ENCODE data around the gene AMPD3. TPM values are rescaled to one million over a fixed set of nuclear protein-coding genes. Genes with fewer than 3 reads are reported as not detected.
"Not testable (repeated sequence)": the region's sequence is repeated elsewhere in the genome, so short reads cannot be mapped to it uniquely, and the experiment has no call there.

Gene AMPD3
- total RNA-seq, 1 experiment from 2014 or later: 1.3 TPM

DNA sequence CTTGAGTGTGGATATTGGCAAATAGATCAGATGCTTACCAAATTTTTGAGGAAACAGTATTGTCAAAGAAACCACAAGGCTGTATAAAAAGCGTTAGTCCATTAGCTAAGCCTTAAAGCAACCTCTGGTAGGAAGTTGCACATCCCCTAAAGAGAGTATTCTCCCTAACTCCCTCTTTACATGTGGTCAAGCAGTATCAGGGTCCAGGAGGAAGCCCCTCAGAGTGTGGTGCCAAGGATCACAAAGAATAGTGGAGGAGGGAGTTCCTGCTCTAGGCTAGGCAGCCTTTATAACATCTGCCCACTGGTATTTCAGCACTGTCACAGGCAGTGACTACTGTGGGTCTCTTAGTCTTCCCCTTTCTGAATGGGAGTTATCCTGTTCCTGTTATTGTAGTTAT, 18.8 kb upstream of the AMPD3 start:
- no peak for DNase-seq (ENCODE audit: extremely low read depth, low read depth)

DNA sequence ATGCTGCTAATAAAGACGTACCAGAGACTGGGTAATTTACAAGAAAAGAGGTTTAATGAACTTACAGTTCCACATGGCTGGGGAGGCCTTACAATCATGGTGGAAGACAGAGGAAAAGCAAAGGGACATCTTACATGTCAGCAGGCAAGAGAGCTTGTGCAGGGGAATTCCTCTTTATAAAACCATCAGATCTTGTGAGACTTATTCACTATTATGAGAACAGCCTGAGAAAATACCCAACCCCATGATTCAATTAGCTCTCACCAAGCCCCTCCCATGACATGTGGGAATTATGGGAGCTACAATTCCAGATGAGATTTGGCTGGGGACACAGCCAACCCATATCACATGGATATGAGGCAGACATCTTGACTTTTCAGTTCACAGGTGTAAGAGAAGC, 18.4 kb upstream of the AMPD3 start:
- not testable (repeated sequence) for DNase-seq (ENCODE audit: extremely low read depth, low read depth)

DNA sequence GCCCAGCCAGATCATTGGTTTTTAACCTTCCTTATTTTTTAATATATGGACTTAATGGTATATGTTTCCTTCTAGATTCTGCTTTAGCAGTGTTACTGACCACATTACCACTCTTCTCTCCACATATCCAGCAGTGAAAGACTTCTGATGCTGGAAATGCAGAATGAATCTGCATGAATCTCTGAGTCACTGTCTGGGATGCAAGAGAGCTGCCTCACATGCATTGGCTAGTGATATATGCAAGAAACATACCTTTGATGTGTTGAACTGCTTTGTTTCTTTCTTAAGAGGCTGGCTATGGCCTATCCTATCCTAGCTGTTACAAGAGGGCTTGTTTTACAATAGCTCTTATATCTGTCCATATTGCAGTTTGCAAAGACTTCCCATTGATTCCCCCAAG, 16.6 kb upstream of the AMPD3 start:
- DNase-seq (ENCODE audit: extremely low read depth, low read depth): no peak

DNA sequence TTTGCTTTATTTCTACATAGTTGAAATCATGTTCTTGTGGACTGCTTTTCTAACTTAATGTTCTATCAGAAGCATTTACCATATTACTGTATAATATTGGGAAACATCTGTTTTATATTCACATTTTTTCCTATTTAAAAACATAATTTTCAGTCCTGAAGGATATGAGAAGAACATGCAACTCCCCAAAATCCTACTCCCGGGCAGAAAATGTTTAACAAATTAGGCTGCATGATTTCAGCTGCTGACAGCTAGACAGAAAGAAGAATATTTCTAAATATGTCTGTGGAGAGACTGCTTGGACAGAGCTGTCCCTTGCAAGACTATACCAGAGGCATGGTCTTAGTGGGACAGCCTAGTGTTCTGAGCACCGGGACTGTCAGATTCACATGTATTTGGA, 15.7 kb upstream of the AMPD3 start:
- no peak for DNase-seq (ENCODE audit: extremely low read depth, low read depth)

DNA sequence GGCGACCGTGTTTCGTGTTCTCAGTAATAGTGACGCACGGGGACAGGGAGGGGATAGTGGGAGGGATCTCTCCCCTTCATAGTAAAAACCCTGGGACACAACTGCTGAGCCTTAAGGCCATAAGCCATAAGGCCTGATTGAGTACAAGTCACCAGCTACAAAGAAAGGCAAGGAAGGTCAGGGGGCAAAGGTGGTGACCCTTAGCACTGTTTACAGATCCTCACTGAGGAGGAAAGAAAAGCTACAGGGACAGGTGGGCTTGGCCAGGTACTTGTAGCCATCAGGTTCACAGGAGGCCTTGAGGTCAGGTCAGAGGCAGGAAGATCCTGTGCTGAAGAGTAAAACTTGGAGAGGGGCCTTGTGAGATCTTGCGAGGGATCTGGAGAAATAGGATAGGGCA, 15.1 kb upstream of the AMPD3 start:
- DNase-seq (ENCODE audit: extremely low read depth, low read depth): no peak

DNA sequence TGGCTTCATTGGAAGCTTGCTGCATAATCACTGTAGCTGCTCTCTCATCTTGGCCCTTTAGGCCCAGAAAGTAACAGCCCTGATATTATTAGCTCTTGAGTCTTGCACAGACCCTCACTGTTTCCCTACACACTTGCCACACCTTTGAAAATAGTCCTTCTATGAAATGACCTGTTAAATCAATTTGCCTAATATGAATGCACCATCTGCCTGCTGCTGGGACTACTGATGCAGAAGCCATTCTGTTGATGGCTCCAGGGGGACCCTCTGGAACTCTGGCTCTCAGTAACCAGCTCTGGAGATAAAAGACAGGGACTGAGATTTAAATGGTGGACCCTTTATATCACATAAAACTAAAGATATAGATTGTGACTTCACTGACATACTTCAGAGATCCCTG, 14.7 kb upstream of the AMPD3 start:
- DNase-seq (ENCODE audit: extremely low read depth, low read depth): no peak

DNA sequence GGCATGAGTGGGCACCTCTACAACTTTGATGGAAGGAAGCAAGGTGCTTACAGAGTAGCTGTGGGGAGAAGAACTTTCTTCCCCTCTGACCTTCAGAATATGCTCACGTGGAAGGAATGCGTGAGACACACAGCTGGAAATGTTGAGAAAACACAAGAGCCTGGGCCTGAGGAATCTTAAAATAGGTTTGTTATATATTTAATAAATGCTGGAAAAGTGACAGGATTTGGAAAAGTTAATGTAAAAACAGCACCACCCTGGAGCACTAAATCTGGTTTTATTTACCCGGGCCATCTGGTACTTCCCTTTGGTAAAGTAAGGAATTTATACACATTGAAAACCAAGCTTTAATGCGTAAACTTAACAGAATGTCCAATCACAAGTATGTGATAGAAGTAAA, 14.0 kb upstream of the AMPD3 start:
- no peak for DNase-seq (ENCODE audit: extremely low read depth, low read depth)

DNA sequence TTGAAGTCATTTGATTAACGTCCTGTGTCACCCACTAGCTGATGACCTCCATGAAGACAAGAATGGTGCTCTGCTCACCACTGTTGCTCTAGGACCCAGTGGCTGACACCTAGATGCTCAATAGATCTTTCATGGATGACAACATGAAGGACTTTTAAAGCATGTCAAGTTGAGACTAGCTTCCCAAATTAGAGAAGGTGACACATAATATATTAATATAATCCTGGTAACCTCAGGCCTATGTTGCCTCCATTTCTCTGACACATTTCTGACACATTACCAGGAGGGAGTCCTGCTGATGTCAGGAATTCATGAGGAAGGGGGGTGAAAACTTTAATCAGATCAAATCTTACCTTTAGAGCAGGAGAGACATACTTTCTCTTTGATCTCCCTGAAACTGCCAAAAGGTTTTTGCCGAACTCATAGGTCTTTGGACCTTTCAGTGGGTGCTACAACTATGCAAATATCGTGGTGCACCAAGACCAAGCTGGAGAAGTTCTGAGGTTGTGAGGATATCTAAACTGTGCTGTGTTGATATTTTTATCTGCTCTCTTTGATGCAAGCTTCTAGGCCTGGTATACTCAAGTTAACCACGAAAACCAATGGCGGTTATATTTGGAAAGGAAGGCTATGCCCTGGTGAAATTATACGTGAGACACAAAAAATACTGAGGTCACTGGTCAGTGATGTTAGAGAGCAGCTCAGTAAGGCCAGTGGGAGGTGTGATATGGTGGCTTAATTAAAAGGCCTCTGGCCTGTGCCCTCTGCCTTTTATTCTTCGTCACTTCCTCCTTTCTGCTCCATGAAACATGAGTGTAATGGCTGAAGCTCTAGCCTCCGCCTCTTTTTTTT, 13.2 kb upstream of the AMPD3 start:
- DNase-seq (ENCODE audit: extremely low read depth, low read depth): no peak

DNA sequence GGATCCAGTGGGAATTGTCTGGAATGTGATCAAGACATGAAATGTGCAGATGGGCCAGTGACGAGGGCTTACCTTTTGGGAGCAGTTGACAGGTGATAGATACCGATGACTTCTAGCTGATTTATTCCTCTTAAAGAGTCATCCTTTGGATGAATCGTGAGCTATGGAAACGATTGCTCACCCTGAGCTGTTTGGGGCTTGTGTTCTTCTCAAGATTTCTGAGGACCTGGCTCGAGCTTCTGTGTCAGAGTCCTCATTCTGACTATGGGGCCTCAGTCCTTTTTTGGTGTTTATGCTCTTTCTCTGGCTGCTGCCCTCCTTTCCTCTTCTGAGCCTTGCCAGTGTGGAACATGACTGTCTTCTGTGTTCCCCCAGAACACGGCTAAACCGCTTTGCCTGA, 11.9 kb upstream of the AMPD3 start:
- no peak for DNase-seq (ENCODE audit: extremely low read depth, low read depth)

DNA sequence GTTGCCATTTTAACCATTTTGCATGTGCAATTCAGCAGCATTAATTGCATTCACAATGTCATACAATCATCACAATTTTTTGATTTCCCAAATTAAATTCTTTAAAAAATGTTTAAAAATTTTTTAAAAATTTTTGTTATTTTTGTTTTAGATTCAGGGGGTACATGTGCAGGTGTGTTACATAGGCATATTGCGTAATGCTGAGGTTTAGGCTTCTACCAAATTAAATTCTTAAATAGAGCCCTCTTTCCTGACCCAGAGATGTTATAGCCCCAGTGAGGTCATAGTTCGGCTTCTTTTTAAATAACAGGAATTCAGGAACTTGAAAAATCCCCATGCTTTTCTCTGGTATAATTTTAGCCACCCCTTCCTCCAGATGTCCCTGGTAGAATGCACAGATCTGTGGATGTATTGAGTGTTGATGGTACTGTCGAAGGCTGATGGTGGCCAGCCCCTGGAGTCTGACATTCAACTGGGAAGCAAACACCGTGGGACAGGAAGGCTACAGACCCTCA, 11.3 kb upstream of the AMPD3 start:
- no peak for DNase-seq (ENCODE audit: extremely low read depth, low read depth)

DNA sequence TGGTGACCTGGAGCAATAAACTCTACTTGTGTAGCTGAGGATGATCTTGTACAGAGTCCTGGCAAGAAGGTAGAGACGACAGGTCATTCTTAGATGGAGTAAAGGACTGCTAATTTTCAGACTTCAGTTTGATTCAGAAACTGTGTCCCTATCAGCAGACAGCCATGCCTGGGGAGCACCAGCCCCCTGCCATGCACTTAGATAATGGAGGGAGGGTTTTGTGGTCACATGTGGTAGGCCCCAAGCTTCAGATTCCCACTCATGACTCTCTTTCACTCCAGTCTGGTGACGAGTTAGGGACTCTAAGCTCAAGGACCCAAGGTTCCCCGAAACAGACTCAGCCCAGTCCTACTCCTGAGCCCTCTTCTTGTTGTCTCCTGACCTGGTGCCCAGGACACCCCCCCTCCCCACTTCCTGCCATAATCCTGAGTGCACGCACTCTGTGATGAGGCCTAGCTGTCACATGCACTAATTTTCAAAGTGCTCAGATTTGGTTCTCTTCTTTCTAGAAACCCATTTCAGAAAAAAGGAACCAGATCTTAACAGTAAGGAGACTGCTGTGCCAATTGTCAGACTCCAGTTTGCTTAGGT, 10.2 kb upstream of the AMPD3 start:
- no peak for DNase-seq (ENCODE audit: extremely low read depth, low read depth)

DNA sequence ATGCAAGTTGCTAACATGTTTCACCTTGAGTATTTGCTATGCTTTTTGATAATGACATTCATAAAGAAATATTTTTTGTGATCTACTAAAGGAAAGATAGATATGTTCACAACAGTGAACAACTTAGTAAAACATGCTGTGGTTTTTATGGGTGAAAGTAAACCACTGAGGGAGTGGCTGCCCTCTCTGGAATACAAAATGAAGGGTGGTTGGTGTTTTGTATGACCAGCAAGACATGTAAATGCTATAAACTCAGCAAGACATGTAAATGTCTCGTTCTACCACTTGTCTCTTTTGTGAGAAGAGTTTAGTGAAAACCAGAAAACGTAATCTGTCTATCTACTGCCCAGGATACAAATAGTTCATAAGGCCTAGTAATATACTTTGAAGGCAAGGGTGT, 7.6 kb upstream of the AMPD3 start:
- DNase-seq (ENCODE audit: extremely low read depth, low read depth): no peak

DNA sequence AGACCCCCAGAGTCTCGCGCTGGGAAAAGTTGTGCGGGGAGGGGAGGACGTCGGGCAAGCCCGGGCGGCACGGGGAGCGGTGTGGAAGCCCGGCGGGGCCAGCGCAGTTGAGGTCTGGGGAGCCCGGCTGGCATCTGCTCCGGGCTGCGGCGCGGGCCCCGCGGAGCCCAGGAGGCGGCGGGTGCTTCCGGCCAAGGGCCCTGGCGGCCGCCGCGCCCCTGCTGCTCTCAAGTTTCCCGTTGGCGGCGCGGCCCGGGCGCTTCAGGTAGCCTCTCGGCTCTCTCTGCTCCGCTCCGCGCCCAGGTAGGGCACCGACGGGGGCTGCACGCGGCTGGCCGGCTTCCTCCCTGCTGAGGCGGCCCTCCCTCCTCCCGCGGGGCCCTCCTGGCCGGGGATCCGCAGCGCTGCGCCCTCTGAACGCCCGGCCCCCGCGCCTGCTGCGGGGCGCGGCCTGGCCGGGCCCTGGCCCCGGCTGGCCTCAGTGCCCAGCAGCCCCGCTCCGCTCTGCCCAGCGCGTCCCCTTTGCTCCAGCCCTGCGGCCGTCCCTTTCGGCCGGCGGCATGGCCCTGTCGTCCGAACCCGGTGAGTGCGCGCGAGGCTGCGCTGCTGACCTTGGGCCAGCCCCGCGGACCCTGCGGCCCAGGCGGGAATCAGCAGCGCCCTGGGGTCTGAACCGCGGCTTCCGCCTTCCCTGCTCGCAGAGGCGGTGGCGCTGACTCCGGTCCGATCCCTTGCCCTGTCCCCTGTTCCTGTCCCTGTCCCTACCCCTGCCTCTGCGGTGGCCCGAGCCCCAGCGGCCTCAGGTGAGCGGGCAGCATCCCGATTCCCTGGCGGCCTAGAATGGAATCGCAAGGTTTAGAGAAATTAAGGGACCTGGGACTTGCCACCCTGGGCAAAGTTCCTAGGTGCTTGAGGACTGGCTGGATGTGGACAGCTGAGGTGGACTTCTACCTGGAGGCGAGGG, 4.3 kb upstream of the AMPD3 start:
- DNase-seq (ENCODE audit: extremely low read depth, low read depth): no peak

DNA sequence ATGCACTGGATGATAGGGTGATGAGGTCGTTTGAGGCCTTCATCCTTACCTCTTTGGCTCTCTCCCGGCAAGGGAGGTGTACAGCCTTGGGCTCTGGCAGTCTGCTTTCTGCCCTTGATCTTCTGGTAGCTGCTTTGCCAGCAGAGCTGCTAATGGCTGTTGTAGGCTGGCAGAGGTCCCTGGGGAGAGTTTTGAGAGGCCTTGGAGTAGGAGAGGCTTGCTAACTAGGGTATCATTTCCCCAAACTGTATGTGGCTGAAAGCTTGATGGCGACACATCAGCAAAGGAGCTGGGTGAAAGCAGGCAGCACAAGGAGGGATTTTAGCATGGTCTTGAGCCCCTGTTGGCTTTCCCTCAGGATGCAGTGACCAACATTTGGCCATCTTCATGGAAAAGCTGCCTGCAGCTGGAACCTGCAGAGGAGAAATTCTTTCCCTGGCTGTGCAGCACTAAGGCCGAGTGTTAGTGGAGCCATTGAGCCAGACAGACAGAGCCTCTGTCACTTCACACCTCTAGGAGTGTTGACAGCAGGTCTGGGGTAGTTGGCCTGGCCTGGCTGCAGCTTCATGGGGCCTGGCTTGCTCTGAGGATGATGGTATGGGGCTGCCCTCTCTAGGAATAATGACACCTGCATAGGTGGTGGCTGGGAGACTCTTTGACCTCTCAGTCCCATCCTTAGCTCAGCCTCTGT, 3.5 kb upstream of the AMPD3 start:
- DNase-seq (ENCODE audit: extremely low read depth, low read depth): no peak

DNA sequence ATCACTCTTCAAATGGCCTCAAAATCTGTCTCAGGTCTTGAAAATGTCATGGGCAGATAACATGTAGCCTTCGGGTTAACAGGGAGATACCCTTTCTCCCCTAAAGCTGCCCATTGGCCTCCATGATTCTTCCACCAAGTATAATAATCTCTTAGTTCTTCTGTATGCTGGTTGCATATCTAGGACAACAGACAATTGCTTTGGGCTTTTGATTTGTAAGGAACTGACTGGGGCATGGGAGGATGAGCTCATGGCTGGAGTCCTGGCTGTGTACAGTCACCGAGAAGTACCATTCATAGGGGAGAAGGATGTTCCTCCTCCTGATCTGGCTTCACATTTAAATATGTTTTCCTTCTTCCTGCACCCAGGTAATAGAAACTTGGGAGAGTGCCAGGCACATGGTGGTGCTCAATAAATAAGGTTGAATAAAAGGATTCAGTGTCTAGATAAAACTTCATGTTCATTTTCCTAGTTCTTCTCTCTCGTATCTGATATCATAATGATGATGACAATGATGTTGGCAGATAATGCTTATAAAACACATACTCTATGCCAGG, 2.8 kb upstream of the AMPD3 start:
- DNase-seq (ENCODE audit: extremely low read depth, low read depth): no peak

DNA sequence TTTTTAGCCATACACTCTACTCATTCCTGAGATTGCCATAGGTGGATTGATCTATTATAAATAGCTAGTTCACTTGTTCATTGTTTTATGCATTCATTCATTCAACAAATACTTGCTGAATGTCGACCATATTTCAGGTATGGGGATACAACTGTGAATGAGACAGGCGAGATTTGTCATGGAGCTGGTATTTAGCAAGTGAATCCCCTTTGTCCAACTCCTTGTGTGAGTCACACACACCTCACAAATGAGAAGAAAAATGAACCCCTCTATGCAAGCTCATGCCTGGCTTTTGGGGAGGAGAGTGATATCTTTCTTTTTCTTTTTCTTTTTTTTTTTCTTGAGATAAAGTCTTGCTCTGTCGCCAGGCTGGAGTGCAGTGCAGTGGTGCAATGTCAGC, 1.8 kb upstream of the AMPD3 start:
- no peak for DNase-seq (ENCODE audit: extremely low read depth, low read depth)

DNA sequence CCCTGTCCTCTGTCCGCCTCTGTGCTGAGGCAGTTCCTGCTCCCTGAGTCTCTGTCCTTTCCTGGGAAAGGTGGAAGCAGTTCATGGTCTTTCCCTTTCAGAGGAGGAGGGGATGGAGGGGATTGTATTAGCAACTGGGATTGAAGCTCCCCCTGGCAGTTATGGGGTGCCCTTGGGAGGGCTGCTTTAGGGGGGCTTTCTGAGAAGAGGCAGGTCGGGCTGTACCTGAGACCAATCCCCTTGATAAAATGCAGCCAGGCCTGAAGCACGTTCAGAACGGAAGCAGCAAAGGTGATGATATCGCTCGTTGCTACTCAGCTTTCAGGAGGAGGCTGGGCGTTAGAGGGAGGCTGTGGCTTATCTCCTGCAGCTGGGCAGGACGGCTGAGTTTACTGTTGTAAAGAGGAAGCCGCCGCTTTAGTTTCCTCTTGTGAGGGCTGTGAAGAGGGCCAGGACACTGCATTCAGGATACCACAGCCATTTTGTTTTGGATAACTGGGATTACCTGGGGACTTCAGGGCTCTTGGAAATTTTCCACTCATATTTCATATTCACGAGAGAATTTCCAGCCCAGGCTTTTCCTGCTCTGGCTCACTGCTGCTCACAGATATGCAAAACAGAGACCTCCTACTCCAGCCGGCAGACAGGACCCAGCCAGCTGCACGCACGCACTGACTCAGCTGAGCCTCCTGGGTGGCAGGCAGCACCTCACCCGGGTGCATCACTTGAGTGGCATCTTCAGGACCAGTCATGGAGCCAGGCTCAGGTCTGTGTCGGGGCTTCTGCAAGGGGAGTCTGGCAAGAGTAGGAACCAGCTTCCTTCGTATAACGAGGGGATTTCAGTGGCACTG, 798 bp downstream of the AMPD3 start:
- no peak for DNase-seq (ENCODE audit: extremely low read depth, low read depth)

DNA sequence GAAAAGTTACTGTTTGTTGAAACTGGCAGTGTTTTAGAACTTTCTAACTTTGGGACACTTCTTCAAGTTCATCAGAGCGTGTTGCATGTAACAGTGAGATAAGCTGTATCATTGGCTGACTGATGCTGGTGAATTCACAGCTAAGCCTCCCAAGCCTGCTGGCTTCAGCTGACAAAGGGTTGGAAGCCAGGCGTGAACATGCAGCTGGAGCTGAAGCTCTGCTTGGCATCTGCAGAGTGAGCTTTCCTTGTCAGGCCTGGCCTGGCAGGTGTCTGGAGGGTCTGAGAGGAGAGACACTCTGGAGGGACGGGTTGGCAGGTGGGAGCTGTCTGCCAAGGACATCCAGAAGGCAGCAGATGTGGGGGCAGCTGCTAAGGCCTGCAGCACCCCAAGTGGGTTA, 1.5 kb downstream of the AMPD3 start:
- DNase-seq (ENCODE audit: extremely low read depth, low read depth): no peak

DNA sequence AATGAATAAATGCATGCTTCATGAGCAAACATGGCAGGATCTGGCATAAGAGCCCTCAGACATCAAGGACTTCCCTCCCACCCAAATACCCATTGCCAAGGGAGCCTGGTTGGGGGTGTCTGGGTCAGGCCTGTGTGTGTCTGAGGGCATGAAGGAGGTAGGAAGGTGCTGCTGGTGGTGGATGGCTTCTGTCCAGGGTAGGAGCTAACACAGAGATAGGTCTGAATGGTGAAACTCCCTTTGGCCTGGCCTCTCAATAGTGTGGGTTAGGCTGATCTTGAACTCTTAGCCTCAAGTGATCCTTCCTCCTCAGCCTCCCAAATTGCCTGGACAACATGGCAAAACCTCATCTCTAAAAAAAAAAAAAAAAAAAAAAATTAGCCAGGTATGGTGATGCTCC, 2.8 kb downstream of the AMPD3 start:
- DNase-seq (ENCODE audit: extremely low read depth, low read depth): no peak
